HepG2 (cell line): ENCODE results near the gene GLYR1. TPM values are rescaled to one million over a fixed set of nuclear protein-coding genes. Genes with fewer than 3 reads are reported as not detected.
A peak's percentile ranks its signal among the peaks of the same experiment; 100 is the strongest.

ENCODE experiments used
- ATF7-NPFF ChIP-seq: sonication (generic); formaldehyde crosslinking; IDR thresholded peaks from 2 replicates; pipeline ENCODE4 v1.8.1; 2023; ENCODE audit warnings: mild to moderate bottlenecking, low read depth, missing genetic modification reagents, moderate library complexity
- ERF ChIP-seq: IDR thresholded peaks from 2 replicates; pipeline ENCODE4 v1.6.1; 2018; ENCODE audit warnings: missing biosample characterization, missing genetic modification reagents
- GABPA ChIP-seq, 2 experiments: IDR thresholded peaks; 2 replicates each; pipeline ENCODE4 v1.6.1; 2011 to 2016; ENCODE audit warnings: low read depth in 2 of 2, low read length in 1 of 2, missing biosample characterization in 1 of 2, missing genetic modification characterization in 1 of 2
- HDAC2 ChIP-seq: sonication (generic); formaldehyde crosslinking; IDR thresholded peaks from 2 replicates; pipeline ENCODE4 v1.4.0; 2020; ENCODE audit warnings: missing genetic modification reagents
- KMT2B ChIP-seq: IDR thresholded peaks from 2 replicates; pipeline ENCODE4 v1.6.1; 2016; ENCODE audit warnings: missing genetic modification reagents, missing compliant biosample characterization
- MAF1 ChIP-seq: sonication (generic); formaldehyde crosslinking; IDR thresholded peaks from 2 replicates; pipeline ENCODE4 v1.5.0; 2020; ENCODE audit warnings: missing genetic modification reagents, borderline replicate concordance
- PHF5A ChIP-seq: IDR thresholded peaks from one replicate; pipeline ENCODE4 v1.6.1; 2018; ENCODE audit warnings: low read depth, missing genetic modification reagents; ENCODE audit not compliant: unreplicated experiment
- POLR2AphosphoS5 ChIP-seq: IDR thresholded peaks from 2 replicates; pipeline ENCODE4 v1.6.1; 2012; ENCODE audit warnings: low read depth, low read length
- RCOR2 ChIP-seq: IDR thresholded peaks from 2 replicates; pipeline ENCODE4 v1.6.1; 2016; ENCODE audit warnings: missing biosample characterization, missing genetic modification reagents
- SIN3A ChIP-seq: IDR thresholded peaks from 2 replicates; pipeline ENCODE4 v1.6.1; 2011; ENCODE audit warnings: low read depth, mild to moderate bottlenecking, control low read depth, low read length, borderline replicate concordance
- U2AF2 ChIP-seq: fragments of 200-400 bp; formaldehyde crosslinking; IDR thresholded peaks from 2 replicates; pipeline ENCODE4 v1.6.1; 2017; ENCODE audit warnings: low read depth, mild to moderate bottlenecking, low read length
- ZNF260 ChIP-seq: sonication (generic); formaldehyde crosslinking; IDR thresholded peaks from 2 replicates; pipeline ENCODE4 v1.4.0; 2020; ENCODE audit warnings: missing genetic modification reagents, low read depth, mild to moderate bottlenecking, borderline replicate concordance
- ZNF556 ChIP-seq: sonication (generic); formaldehyde crosslinking; IDR thresholded peaks from 2 replicates; pipeline ENCODE4 v1.4.0; 2020; ENCODE audit warnings: mild to moderate bottlenecking, missing genetic modification reagents, borderline replicate concordance
- ZNF788 ChIP-seq: sonication (generic); formaldehyde crosslinking; IDR thresholded peaks from 2 replicates; pipeline ENCODE4 v1.5.0; 2020; ENCODE audit warnings: mild to moderate bottlenecking, missing genetic modification reagents, borderline replicate concordance
- ZSCAN29 ChIP-seq: sonication (generic); formaldehyde crosslinking; conservative IDR thresholded peaks from 2 replicates; pipeline ENCODE4 v1.4.0; 2020; ENCODE audit warnings: mild to moderate bottlenecking, missing genetic modification reagents
- polyA plus RNA-seq, 8 experiments: library from polyadenylated mRNA; depleted of rRNA in 3 of 8; stranded (reverse) in 7 of 8; unstranded in 1 of 8; fragments of >200 nt; fragmentation: Illumina TruSeq in 4 of 8; extraction: Trizol in 4 of 8; gene quantifications; 2 replicates each; pipeline versions ENCODE4 v1.2.1 to v1.2.3, GENCODE V29; 2011 to 2016; ENCODE audit warnings: low read depth in 4 of 8, missing spikeins in 1 of 8, mixed read lengths in 1 of 8; ENCODE audit not compliant: insufficient read depth in 1 of 8
- total RNA-seq, 5 experiments: library from RNA; depleted of rRNA; stranded (reverse); fragments of >200 nt; fragmentation: Illumina TruSeq; extraction: Trizol; gene quantifications; 2 replicates each; pipeline ENCODE4 v1.2.3, GENCODE V29; 2016; ENCODE audit warnings: low read depth in 1 of 5
- TF ChIP-seq, protein P1 (sequence below): sonication (generic); formaldehyde crosslinking; IDR thresholded peaks from 2 replicates; pipeline ENCODE4 v1.5.0; 2020; ENCODE audit warnings: missing genetic modification reagents, mild to moderate bottlenecking, borderline replicate concordance
- TF ChIP-seq, protein P2 (sequence below): sonication (generic); formaldehyde crosslinking; IDR thresholded peaks from 2 replicates; pipeline ENCODE4 v1.8.0; 2022; ENCODE audit warnings: missing genetic modification reagents, mild to moderate bottlenecking, moderate library complexity, borderline replicate concordance
- TF ChIP-seq, protein P3 (sequence below): sonication (generic); formaldehyde crosslinking; IDR thresholded peaks from 2 replicates; pipeline ENCODE4 v1.4.0; 2020; ENCODE audit warnings: missing genetic modification reagents, mild to moderate bottlenecking, borderline replicate concordance
- TF ChIP-seq, protein P4 (sequence below): sonication (generic); formaldehyde crosslinking; IDR thresholded peaks from 2 replicates; pipeline ENCODE4 v1.5.0; 2020; ENCODE audit warnings: mild to moderate bottlenecking, missing genetic modification reagents, borderline replicate concordance

GLYR1 gene
- total and polyA plus RNA-seq, 2 of the 13 experiments (the other 11 are each of a cell fraction or from before 2014, with no cell fraction given), result 28.3 to 48.7 TPM

DNA sequence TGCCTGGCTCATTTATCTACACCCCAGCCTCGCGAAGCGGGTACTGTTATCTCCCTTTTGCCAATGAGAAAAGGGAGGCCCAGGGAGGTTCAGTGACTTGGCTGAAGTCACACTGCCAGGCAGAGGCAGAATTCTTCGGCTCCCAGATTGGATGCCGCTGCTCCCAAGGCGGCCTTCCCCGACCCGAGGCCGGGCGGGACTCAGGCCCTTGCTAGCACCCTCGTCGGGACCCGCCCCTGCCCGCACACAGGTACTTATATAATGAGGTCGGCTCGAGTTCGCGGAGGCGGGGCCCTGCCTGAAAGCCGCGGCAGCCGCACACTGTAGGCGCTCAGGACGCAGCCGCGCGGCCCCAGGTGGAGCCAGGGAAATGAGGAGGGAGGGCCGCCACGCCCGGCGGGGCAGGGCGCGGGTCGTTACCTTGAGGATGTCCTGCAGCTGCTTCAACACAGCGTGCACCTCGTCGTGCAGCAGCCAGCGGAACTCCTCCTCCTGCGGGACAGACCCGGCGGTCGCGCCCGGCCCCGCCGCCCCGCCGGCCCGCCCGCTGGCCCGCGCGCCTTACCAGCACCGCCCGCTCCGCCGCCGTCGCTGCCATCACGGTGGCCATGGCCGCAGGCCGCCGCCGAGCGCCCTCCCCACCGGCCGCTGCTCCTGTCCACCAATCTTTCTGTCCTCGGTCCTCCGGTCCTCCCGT, 45.0 kb downstream of the GLYR1 start, which contains the start of gene ROGDI (continued):
- no peak for TF ChIP-seq U2AF2
- TF ChIP-seq MAF1 (CRISPR knock-in tag), result 0 out of 2 replicates have a peak, but pooled peaks have one; percentile 18
- no peak for TF ChIP-seq ZSCAN29
- TF ChIP-seq, protein P1, sequence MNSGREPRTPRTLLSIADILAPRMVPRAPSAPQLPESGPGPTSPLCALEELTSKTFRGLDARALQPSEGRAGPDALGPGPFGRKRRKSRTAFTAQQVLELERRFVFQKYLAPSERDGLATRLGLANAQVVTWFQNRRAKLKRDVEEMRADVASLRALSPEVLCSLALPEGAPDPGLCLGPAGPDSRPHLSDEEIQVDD (CRISPR knock-in tag), result no peak
- TF ChIP-seq, protein P2, sequence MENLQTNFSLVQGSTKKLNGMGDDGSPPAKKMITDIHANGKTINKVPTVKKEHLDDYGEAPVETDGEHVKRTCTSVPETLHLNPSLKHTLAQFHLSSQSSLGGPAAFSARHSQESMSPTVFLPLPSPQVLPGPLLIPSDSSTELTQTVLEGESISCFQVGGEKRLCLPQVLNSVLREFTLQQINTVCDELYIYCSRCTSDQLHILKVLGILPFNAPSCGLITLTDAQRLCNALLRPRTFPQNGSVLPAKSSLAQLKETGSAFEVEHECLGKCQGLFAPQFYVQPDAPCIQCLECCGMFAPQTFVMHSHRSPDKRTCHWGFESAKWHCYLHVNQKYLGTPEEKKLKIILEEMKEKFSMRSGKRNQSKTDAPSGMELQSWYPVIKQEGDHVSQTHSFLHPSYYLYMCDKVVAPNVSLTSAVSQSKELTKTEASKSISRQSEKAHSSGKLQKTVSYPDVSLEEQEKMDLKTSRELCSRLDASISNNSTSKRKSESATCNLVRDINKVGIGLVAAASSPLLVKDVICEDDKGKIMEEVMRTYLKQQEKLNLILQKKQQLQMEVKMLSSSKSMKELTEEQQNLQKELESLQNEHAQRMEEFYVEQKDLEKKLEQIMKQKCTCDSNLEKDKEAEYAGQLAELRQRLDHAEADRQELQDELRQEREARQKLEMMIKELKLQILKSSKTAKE (CRISPR knock-in tag), result no peak
- TF ChIP-seq HDAC2, result peak; percentile 62
- no peak for TF ChIP-seq RCOR2 (CRISPR knock-in tag)
- no peak for TF ChIP-seq KMT2B (CRISPR knock-in tag)
- TF ChIP-seq PHF5A (CRISPR knock-in tag), result no peak
- TF ChIP-seq ZNF260 (CRISPR knock-in tag), result no peak
- TF ChIP-seq ERF (CRISPR knock-in tag), result peak; percentile 49; the same call in 1 of the 2 replicates
- TF ChIP-seq, protein P3, sequence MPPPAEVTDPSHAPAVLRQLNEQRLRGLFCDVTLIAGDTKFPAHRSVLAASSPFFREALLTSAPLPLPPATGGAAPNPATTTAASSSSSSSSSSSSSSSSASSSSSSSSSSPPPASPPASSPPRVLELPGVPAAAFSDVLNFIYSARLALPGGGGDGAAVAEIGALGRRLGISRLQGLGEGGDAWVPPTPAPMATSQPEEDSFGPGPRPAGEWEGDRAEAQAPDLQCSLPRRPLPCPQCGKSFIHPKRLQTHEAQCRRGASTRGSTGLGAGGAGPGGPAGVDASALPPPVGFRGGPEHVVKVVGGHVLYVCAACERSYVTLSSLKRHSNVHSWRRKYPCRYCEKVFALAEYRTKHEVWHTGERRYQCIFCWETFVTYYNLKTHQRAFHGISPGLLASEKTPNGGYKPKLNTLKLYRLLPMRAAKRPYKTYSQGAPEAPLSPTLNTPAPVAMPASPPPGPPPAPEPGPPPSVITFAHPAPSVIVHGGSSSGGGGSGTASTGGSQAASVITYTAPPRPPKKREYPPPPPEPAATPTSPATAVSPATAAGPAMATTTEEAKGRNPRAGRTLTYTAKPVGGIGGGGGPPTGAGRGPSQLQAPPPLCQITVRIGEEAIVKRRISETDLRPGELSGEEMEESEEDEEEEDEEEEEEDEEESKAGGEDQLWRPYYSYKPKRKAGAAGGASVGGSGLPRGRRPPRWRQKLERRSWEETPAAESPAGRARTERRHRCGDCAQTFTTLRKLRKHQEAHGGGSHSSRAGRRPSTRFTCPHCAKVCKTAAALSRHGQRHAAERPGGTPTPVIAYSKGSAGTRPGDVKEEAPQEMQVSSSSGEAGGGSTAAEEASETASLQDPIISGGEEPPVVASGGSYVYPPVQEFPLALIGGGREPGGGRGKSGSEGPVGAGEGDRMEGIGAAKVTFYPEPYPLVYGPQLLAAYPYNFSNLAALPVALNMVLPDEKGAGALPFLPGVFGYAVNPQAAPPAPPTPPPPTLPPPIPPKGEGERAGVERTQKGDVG (CRISPR knock-in tag), result peak; percentile 52; the same call in 1 of the 2 replicates
- no peak for TF ChIP-seq ZNF556
- no peak for TF ChIP-seq ATF7-NPFF (CRISPR knock-in tag)
- TF ChIP-seq POLR2AphosphoS5, result peak; percentile 62; the same call in 1 of the 2 replicates
- TF ChIP-seq ZNF788 (CRISPR knock-in tag), result peak; percentile 30; the same call in 1 of the 2 replicates
- TF ChIP-seq SIN3A, result peak; percentile 76; the same call in 1 of the 2 replicates
- TF ChIP-seq, protein P4, sequence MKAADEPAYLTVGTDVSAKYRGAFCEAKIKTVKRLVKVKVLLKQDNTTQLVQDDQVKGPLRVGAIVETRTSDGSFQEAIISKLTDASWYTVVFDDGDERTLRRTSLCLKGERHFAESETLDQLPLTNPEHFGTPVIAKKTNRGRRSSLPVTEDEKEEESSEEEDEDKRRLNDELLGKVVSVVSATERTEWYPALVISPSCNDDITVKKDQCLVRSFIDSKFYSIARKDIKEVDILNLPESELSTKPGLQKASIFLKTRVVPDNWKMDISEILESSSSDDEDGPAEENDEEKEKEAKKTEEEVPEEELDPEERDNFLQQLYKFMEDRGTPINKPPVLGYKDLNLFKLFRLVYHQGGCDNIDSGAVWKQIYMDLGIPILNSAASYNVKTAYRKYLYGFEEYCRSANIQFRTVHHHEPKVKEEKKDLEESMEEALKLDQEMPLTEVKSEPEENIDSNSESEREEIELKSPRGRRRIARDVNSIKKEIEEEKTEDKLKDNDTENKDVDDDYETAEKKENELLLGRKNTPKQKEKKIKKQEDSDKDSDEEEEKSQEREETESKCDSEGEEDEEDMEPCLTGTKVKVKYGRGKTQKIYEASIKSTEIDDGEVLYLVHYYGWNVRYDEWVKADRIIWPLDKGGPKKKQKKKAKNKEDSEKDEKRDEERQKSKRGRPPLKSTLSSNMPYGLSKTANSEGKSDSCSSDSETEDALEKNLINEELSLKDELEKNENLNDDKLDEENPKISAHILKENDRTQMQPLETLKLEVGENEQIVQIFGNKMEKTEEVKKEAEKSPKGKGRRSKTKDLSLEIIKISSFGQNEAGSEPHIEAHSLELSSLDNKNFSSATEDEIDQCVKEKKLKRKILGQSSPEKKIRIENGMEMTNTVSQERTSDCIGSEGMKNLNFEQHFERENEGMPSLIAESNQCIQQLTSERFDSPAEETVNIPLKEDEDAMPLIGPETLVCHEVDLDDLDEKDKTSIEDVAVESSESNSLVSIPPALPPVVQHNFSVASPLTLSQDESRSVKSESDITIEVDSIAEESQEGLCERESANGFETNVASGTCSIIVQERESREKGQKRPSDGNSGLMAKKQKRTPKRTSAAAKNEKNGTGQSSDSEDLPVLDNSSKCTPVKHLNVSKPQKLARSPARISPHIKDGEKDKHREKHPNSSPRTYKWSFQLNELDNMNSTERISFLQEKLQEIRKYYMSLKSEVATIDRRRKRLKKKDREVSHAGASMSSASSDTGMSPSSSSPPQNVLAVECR, result peak; percentile 67
- no peak for TF ChIP-seq GABPA (IDR thresholded peaks at IDR 0.05; ENCODE audit: low read depth, low read length)
- peak; percentile 9; the same call in 1 of the 2 replicates for TF ChIP-seq GABPA (CRISPR knock-in tag; IDR thresholded peaks at IDR 0.05; ENCODE audit: low read depth)
